Uterus (tissue), 4 donors: Measurements from ENCODE around the gene LINS1. TPM values are rescaled to one million over a fixed set of nuclear protein-coding genes. Genes with fewer than 3 reads are reported as not detected.

Experiments used
- DNase-seq, 2 donors: peaks; one replicate each; pipeline ENCODE4 v3.0.0-alpha.2; 2019 to 2020
- H3K27ac ChIP-seq, 2 donors: fragments of 200-600 bp; sonication (generic); 1 replicate in 1 of 2; 2 replicates in 1 of 2; pipeline ENCODE4 v1.5.1; 2016 to 2018
- H3K27me3 ChIP-seq, 2 donors: fragments of 200-600 bp; sonication (generic); one replicate each; pipeline ENCODE4 v1.5.1; 2018 to 2019; ENCODE audit warnings: control low read depth in 1 of 2
- H3K36me3 ChIP-seq, 2 donors: fragments of 200-600 bp; sonication (generic); one replicate each; pipeline ENCODE4 v1.5.1; 2019; ENCODE audit warnings: control low read depth in 1 of 2
- H3K4me1 ChIP-seq, 2 donors: fragments of 200-600 bp; sonication (generic); one replicate each; pipeline ENCODE4 v1.5.1; 2018 to 2019; ENCODE audit warnings: control low read depth in 1 of 2
- H3K4me3 ChIP-seq, 2 donors: fragments of 200-600 bp; sonication (generic); 1 replicate in 1 of 2; 2 replicates in 1 of 2; pipeline ENCODE4 v1.5.1; 2018 to 2019; ENCODE audit warnings: mild to moderate bottlenecking in 1 of 2
- H3K9me3 ChIP-seq, 2 donors: fragments of 200-600 bp; sonication (generic); one replicate each; pipeline ENCODE4 v1.5.1; 2019; ENCODE audit warnings: control low read depth in 1 of 2
- CTCF ChIP-seq, 4 experiments: fragments of 200-600 bp in 2 of 4; fragments of 450-650 bp in 2 of 4; sonication (generic) in 2 of 4; IDR thresholded peaks; one replicate each; pipeline ENCODE4 v1.5.1; 2016 to 2019; ENCODE audit warnings: antibody characterized with exemption in 4 of 4, mild to moderate bottlenecking in 2 of 4, moderate library complexity in 1 of 4
- POLR2A ChIP-seq, 2 donors: fragments of 450-650 bp; IDR thresholded peaks; one replicate each; pipeline ENCODE4 v1.6.1; 2016; ENCODE audit warnings: antibody characterized with exemption in 2 of 2, mild to moderate bottlenecking in 1 of 2, moderate library complexity in 1 of 2
- intact Hi-C: fragments of 100-400 bp; cut with DNase I; formaldehyde crosslinking; loops from one replicate; pipeline ENCODE4 v1.15.1; 2023; ENCODE audit warnings: low total_unique reads
- total RNA-seq, 4 donors: library from RNA; depleted of rRNA in 3 of 4; stranded (reverse); fragments of >200 nt in 3 of 4; gene quantifications; one replicate each; pipeline versions ENCODE4 v1.1.0 to v1.2.4, GENCODE V29; 2014 to 2023
- donor health status: DM: yes; HTN: yes; CAD: no.

The LINS1 gene
- total RNA-seq, 4 donors from 2014 or later: 17.4 to 108 (median 52.8) TPM

GRCh38 chr15:100615801-100616200, 13.8 kb upstream of the LINS1 start:
- intact Hi-C loops: no loop called here
- H3K27ac ChIP-seq: no peak overlapping the region
- TF ChIP-seq POLR2A (IDR thresholded peaks at IDR 0.05) (no peak), CTCF (IDR thresholded peaks at IDR 0.05) (no peak)
- no peak overlapping the region for H3K4me3 ChIP-seq
- H3K36me3 ChIP-seq: no peaks in the 10 kb centered on the region
- H3K27me3 ChIP-seq: no peaks in the 10 kb centered on the region
- H3K4me1 ChIP-seq: peaks cover 0 to 5% of the 10 kb centered on the region in 2 donors
- no peaks in the 10 kb centered on the region for H3K9me3 ChIP-seq
- no peak for DNase-seq

GRCh38 chr15:100614918-100615317, 12.9 kb upstream of the LINS1 start:
- intact Hi-C loops: no loop called here
- Histone ChIP-seq H3K4me1 (peaks cover 0 to 5% of the 10 kb centered on the region in 2 donors), H3K4me3 (no peak overlapping the region), H3K27ac (no peak overlapping the region), H3K9me3 (no peaks in the 10 kb centered on the region), H3K27me3 (no peaks in the 10 kb centered on the region), H3K36me3 (no peaks in the 10 kb centered on the region)
- no peak for TF ChIP-seq CTCF (IDR thresholded peaks at IDR 0.05)
- TF ChIP-seq POLR2A (IDR thresholded peaks at IDR 0.05): no peak
- no peak for DNase-seq

- DNase-seq: no peak
- H3K4me3 ChIP-seq: no peak overlapping the region
- H3K27me3 ChIP-seq: no peaks in the 10 kb centered on the region
- H3K27ac ChIP-seq: no peak overlapping the region
- H3K4me1 ChIP-seq: peaks cover 0 to 5% of the 10 kb centered on the region in 2 donors
- intact Hi-C loops: no loop called here
- no peaks in the 10 kb centered on the region for H3K9me3 ChIP-seq
- TF ChIP-seq POLR2A (IDR thresholded peaks at IDR 0.05): no peak
- no peak for TF ChIP-seq CTCF (IDR thresholded peaks at IDR 0.05)
- no peaks in the 10 kb centered on the region for H3K36me3 ChIP-seq
Observed at GRCh38 chr15:100614336-100614735, 12.4 kb upstream of the LINS1 start.

GRCh38 chr15:100613208-100613607, 11.2 kb upstream of the LINS1 start:
- no peaks in the 10 kb centered on the region for H3K36me3 ChIP-seq

GRCh38 chr15:100612539-100612938, 10.6 kb upstream of the LINS1 start:
- Histone ChIP-seq H3K9me3 (no peaks in the 10 kb centered on the region), H3K4me3 (no peak overlapping the region), H3K4me1 (peaks cover 0 to 5% of the 10 kb centered on the region in 2 donors), H3K27ac (no peak overlapping the region), H3K27me3 (no peaks in the 10 kb centered on the region), H3K36me3 (no peaks in the 10 kb centered on the region)
- intact Hi-C loops: no loop called here
- DNase-seq: no peak
- TF ChIP-seq POLR2A (IDR thresholded peaks at IDR 0.05) (no peak), CTCF (IDR thresholded peaks at IDR 0.05) (no peak)

More at GRCh38 chr15:100613208-100613607, 11.2 kb upstream of the LINS1 start:
- DNase-seq: no peak
- H3K27me3 ChIP-seq: no peaks in the 10 kb centered on the region
- TF ChIP-seq CTCF (IDR thresholded peaks at IDR 0.05): no peak
- no peak for TF ChIP-seq POLR2A (IDR thresholded peaks at IDR 0.05)
- H3K27ac ChIP-seq: no peak overlapping the region
- no peaks in the 10 kb centered on the region for H3K9me3 ChIP-seq
- H3K4me1 ChIP-seq: peaks cover 0 to 5% of the 10 kb centered on the region in 2 donors
- H3K4me3 ChIP-seq: no peak overlapping the region
- intact Hi-C loops: no loop called here
